ENCODE results near the gene MEN1. TPM values are rescaled to one million over a fixed set of nuclear protein-coding genes. Genes with fewer than 3 reads are reported as not detected.

MEN1 gene
- total RNA-seq, 4 donors from 2014 or later = 26.9 to 46.6 (median 36.1) TPM

DNA sequence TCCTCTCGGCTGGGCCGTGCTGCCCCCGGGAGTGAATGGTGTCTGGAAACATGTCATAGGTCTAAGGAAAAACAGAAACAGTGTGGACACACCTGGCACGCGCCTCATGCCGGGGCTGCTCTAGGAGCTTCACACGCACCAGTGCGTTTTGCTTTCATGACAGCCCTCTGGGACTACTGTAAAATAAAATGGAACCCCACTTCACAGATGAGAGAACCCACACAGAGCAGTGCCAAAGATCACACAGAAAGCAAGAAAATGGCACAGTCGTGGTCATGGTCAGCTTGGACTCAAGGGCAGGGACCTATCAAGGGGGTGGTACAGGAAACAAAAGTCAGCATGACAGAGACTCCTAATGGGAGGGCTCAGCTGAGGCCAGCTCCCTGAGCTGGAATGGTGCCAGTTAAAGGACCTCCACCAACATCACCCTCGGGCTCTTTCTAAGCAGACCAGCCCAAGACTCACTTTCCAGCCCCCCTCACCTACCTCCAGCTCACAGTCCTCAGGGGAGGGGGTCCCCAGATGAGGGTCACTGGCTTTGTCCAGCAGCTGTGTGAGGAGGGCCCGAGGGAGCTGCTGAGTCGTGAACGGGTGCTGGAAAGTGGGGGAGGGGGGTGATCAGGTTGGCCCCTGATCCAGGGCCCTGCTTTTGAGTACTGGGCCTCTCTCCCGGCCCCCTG lies 10.6 kb downstream of the MEN1 start:
- H3K4me3 ChIP-seq = no peak overlapping the region

GRCh38 chr11:64799256-64799622 lies 11.1 kb downstream of the MEN1 start:
- no peak for TF ChIP-seq CTCF (IDR thresholded peaks at IDR 0.05)
- TF ChIP-seq EP300 (IDR thresholded peaks at IDR 0.05) = no peak
- no peak for TF ChIP-seq POLR2A (IDR thresholded peaks at IDR 0.05)
- no peak for TF ChIP-seq POLR2AphosphoS5 (IDR thresholded peaks at IDR 0.05)
- Histone ChIP-seq H3K27ac (no peak overlapping the region), H3K36me3 (peaks cover 13% of the 10 kb centered on the region), H3K9me3 (no peaks in the 10 kb centered on the region), H3K27me3 (no peaks in the 10 kb centered on the region), H3K4me1 (peaks cover 23% of the 10 kb centered on the region), H3K4me3 (no peak overlapping the region)
- WGBS = 79% methylated on average over 5 of the region's 7 CpGs
- no peak for DNase-seq (ENCODE audit: low spot score in 2 of 2)

More for the DNA sequence above, 10.6 kb downstream of the MEN1 start:
- Histone ChIP-seq H3K36me3 (peaks cover 13% of the 10 kb centered on the region), H3K27me3 (no peaks in the 10 kb centered on the region), H3K4me1 (peaks cover 26% of the 10 kb centered on the region), H3K27ac (no peak overlapping the region), H3K9me3 (no peaks in the 10 kb centered on the region)
- TF ChIP-seq CTCF (IDR thresholded peaks at IDR 0.05) (no peak), POLR2AphosphoS5 (IDR thresholded peaks at IDR 0.05) (no peak), POLR2A (IDR thresholded peaks at IDR 0.05) (no peak), EP300 (IDR thresholded peaks at IDR 0.05) (no peak)
- no peak for DNase-seq (ENCODE audit: low spot score in 2 of 2)
- 73% methylated on average over 10 of the region's 14 CpGs for WGBS

DNA sequence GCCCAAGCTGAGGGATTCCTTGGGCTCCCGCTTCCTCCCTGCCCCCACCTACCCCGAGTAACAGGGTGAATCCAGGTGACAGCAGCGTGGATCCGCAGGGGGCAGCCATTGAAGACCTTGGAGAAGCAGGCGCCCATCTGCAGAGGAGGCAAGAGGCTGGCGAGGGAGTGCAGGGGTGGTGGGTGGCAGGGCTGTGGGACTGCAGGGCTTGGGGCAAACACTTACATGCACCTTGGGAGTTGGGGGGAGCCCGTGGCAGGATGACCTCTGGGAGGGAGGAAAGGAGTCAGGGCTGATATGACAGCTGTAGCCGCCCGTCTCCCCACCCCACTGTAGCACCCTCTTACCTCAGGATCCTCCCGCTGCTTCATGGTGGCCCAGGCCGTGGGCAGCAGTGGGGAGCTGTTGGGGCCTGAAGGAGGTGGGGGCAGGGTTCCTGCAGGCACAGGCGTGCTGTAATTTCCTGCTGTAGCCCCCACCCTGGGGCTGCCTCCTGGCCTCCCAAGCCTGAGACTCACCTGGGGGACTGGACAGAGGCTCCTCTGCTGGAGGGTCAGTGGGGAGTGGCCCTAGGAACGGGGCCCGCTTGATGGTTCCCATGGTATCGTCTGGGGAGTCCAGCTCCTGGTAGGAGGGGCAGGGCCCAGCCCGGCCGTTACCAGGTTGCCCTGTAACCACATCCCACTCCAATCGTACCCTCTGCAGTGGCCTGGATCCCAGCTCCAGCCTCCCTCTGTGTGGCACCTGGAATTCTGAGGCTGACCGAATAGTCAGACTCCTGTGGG lies 13.4 kb downstream of the MEN1 start:
- peaks cover 14% of the 10 kb centered on the region for H3K36me3 ChIP-seq
- DNase-seq (ENCODE audit: low spot score in 2 of 2) = no peak

DNA sequence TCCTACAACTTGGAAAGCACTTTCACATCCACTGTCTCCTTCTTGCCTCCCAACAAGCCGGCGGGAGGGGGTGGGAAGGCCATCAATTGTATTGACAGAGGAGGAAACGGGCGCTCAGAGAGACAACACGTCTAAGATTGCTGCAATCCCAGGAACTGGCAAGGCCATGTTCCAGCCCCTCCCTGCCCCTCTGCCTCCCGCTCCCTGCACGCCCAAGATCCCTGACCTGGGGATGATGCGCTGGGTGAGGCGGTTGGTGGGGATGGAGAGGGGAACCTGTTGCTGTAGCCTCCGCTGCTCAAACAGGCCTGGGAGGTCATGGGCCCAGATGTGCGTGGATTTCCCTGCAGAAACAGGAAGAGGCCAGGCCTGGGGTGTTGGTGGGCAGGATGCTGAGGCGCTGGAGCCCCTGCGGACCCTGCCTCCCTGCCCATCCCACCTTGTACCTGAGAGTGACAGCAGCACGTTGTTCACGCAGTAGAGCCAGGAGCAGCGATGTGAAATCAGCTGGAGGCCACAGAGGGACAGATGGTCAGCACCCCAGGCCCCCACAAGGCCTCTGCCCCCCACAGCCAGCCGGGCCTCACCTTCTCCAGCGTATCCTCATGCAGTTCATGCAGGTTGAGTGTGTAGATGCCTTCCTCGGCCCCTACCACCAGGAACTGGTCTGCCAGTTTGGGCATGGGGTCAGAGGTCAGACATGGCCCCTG lies 14.1 kb downstream of the MEN1 start:
- no peak for DNase-seq (ENCODE audit: low spot score in 2 of 2)
- Histone ChIP-seq H3K4me3 (no peak overlapping the region), H3K9me3 (no peaks in the 10 kb centered on the region), H3K27me3 (no peaks in the 10 kb centered on the region), H3K27ac (no peak overlapping the region), H3K4me1 (no peaks in the 10 kb centered on the region), H3K36me3 (peaks cover 20% of the 10 kb centered on the region)
- 76% methylated on average over 10 of the region's 19 CpGs for WGBS
- TF ChIP-seq CTCF (IDR thresholded peaks at IDR 0.05) = no peak
- TF ChIP-seq POLR2A (IDR thresholded peaks at IDR 0.05) = no peak
- no peak for TF ChIP-seq EP300 (IDR thresholded peaks at IDR 0.05)
- no peak for TF ChIP-seq POLR2AphosphoS5 (IDR thresholded peaks at IDR 0.05)

More for the DNA sequence above, 13.4 kb downstream of the MEN1 start:
- TF ChIP-seq CTCF (IDR thresholded peaks at IDR 0.05) = no peak
- TF ChIP-seq POLR2AphosphoS5 (IDR thresholded peaks at IDR 0.05) = no peak
- no peak for TF ChIP-seq POLR2A (IDR thresholded peaks at IDR 0.05)
- no peak for TF ChIP-seq EP300 (IDR thresholded peaks at IDR 0.05)
- no peak overlapping the region for H3K4me3 ChIP-seq
- no peaks in the 10 kb centered on the region for H3K27me3 ChIP-seq
- no peak overlapping the region for H3K27ac ChIP-seq
- peaks cover 4% of the 10 kb centered on the region for H3K4me1 ChIP-seq
- no peaks in the 10 kb centered on the region for H3K9me3 ChIP-seq
- 88% methylated on average over 14 of the region's 19 CpGs for WGBS

GRCh38 chr11:64794526-64794925 lies 15.8 kb downstream of the MEN1 start:
- no peaks in the 10 kb centered on the region for H3K4me1 ChIP-seq
- DNase-seq (ENCODE audit: low spot score in 2 of 2) = no peak
- H3K27ac ChIP-seq = no peak overlapping the region
- H3K27me3 ChIP-seq = no peaks in the 10 kb centered on the region
- H3K9me3 ChIP-seq = no peaks in the 10 kb centered on the region
- TF ChIP-seq POLR2AphosphoS5 (IDR thresholded peaks at IDR 0.05) (no peak), POLR2A (IDR thresholded peaks at IDR 0.05) (no peak), EP300 (IDR thresholded peaks at IDR 0.05) (no peak), CTCF (IDR thresholded peaks at IDR 0.05) (no peak)
- 91% methylated on average over 10 of the region's 10 CpGs for WGBS
- H3K4me3 ChIP-seq = no peak overlapping the region
- peaks cover 32% of the 10 kb centered on the region for H3K36me3 ChIP-seq
